T-helper 1 cell treated with Interleukin-12 subunit alpha and Interleukin-12 subunit beta and Interleukin-4 antibody, amounts not matched to agents 30 ng/mL and 1 ng/mL, for 36 hours (primary cell): ENCODE measurements around the gene OR2T29. TPM values are rescaled to one million over a fixed set of nuclear protein-coding genes. Genes with fewer than 3 reads are reported as not detected.
"Not testable (repeated sequence)": the region's sequence is repeated elsewhere in the genome, so short reads cannot be mapped to it uniquely, and the experiment has no call there.

Experiments used
- intact Hi-C: fragments of 100-400 bp; cut with micrococcal nuclease; formaldehyde crosslinking; loops from one replicate; pipeline ENCODE4 v1.15.1; 2024
- total RNA-seq: library from RNA; stranded (reverse); gene quantifications from 2 replicates; pipeline ENCODE4 v1.2.3, GENCODE V29; 2022

Gene OR2T29
- total RNA-seq: not detected in 2 replicates

- intact Hi-C loops: not testable (repeated sequence)
Measured at GRCh38 chr1:248562672-248563071, at the start of gene OR2T29. TSS of gene OR2T29 (minus strand) at chr1:248562772. CDS start at chr1:248559491, 3,281 bp downstream.

- intact Hi-C loops: loop anchor here (1.0 kb wide), 1 partner anchor 208 kb away; no protein-coding TSS in a partner anchor
Measured at GRCh38 chr1:248611883-248612414, 49.4 kb upstream of the OR2T29 start.

GRCh38 chr1:248610301-248610700 is 47.7 kb upstream of the OR2T29 start:
- intact Hi-C loops: no loop called here

GRCh38 chr1:248599396-248599795 is 36.8 kb upstream of the OR2T29 start:
- intact Hi-C loops: no loop called here

GRCh38 chr1:248597589-248597988 is 35.0 kb upstream of the OR2T29 start, which contains the start of gene OR2T10:
TSS of gene OR2T10 (minus strand) at chr1:248597700. CDS start at chr1:248593768, 3,932 bp downstream.
- intact Hi-C loops: no loop called here

GRCh38 chr1:248596615-248597014 is 34.0 kb upstream of the OR2T29 start:
- intact Hi-C loops: no loop called here

- intact Hi-C loops: no loop called here
Measured at GRCh38 chr1:248593226-248593625, 30.7 kb upstream of the OR2T29 start.

- intact Hi-C loops: no loop called here
Measured at GRCh38 chr1:248592655-248593054, 30.1 kb upstream of the OR2T29 start.

- intact Hi-C loops: no loop called here
Measured at GRCh38 chr1:248590055-248590454, 27.5 kb upstream of the OR2T29 start.

GRCh38 chr1:248589334-248589733 is 26.8 kb upstream of the OR2T29 start:
- intact Hi-C loops: loop anchor here (10.0 kb wide), 1 partner anchor 185 kb away; the partner anchor contains the start of gene OR2T1

- intact Hi-C loops: loop anchor here (10.0 kb wide), 1 partner anchor 180 kb away; the partner anchor contains the start of gene OR2T1
Measured at GRCh38 chr1:248585266-248585665, 22.7 kb upstream of the OR2T29 start.

GRCh38 chr1:248576260-248576980 is 13.8 kb upstream of the OR2T29 start:
- intact Hi-C loops: no loop called here

- intact Hi-C loops: not testable (repeated sequence)
Measured at GRCh38 chr1:248574657-248575056, 12.1 kb upstream of the OR2T29 start, which contains the start of gene OR2T34. TSS of gene OR2T34 (minus strand) at chr1:248574757. CDS start at chr1:248574757, 0 bp downstream.

- intact Hi-C loops: not testable (repeated sequence)
Measured at GRCh38 chr1:248573856-248574255, 11.3 kb upstream of the OR2T29 start.

- intact Hi-C loops: not testable (repeated sequence)
Measured at GRCh38 chr1:248572049-248572448, 9.5 kb upstream of the OR2T29 start.

GRCh38 chr1:248570811-248571210 is 8.2 kb upstream of the OR2T29 start:
- intact Hi-C loops: not testable (repeated sequence)

GRCh38 chr1:248569049-248569448 is 6.5 kb upstream of the OR2T29 start:
- intact Hi-C loops: loop anchor here (5.0 kb wide), 1 partner anchor 87 kb away; no protein-coding TSS in a partner anchor

GRCh38 chr1:248565530-248566373 is 3.2 kb upstream of the OR2T29 start:
- intact Hi-C loops: loop anchor here (5.0 kb wide), 1 partner anchor 83 kb away; no protein-coding TSS in a partner anchor

GRCh38 chr1:248551027-248551426 is 11.5 kb downstream of the OR2T29 start:
- intact Hi-C loops: not testable (repeated sequence)

- intact Hi-C loops: not testable (repeated sequence)
Measured at GRCh38 chr1:248547383-248547782, 15.2 kb downstream of the OR2T29 start.

- intact Hi-C loops: not testable (repeated sequence)
Measured at GRCh38 chr1:248537449-248537848, 25.1 kb downstream of the OR2T29 start.
